Measurements from ENCODE around the gene SORBS1.

Gene SORBS1

DNA sequence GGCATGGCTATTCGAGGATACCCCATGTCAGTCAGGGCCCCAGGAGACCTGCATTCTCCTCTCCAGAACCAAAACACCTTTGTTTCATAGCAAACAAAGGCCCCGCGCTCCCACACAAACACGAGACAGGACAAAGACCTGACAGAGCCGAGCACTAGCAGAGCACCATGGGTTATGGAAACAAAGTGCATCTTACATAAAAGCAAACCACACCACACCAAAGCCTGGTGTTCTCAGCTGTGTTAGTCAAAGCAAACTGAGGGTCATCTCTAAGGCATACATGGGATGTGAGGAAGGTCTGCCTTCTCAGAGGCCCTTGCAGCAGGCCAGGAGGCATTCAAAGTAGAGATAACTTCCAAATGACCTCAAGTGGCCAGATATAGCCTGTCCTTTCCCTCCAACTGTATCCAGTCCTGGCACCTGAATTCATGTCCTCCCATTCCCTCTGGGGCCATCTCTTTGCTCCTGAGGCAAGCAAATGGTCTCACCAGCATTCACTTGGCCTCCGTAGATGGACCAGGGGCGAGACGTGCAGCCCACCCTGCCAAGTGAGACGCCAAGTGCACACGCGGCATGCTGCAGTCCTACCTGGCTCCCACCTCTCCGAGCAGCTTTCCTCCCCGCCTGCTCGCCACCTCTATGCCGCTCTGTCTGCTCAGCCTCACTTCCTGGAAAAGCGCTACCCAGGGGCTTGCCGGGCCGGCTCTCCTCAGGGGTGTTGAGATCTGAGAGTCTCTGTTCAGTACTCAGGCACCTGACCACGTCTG is 225.1 kb downstream of the SORBS1 start:
- no peak for DNase-seq

DNA sequence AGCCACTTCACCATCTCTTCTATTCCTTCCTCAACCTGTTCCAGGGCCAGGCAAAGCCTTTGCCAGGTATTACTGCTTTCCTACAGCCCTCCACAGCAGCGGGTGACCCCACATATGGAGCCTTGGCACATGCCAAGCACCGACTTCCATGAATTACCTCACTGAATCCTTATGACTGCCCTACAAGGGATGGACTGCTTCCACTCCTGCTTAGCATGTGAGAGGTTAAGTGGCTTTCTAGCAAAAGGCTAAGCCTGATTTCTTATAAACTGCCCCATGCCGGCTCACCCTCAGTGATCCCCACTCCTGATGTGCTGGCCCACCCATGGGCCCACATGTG is 226.4 kb downstream of the SORBS1 start:
- no peak for DNase-seq

GRCh38 chr10:95333997-95334804 is 227.0 kb downstream of the SORBS1 start:
- no peak for DNase-seq

DNA sequence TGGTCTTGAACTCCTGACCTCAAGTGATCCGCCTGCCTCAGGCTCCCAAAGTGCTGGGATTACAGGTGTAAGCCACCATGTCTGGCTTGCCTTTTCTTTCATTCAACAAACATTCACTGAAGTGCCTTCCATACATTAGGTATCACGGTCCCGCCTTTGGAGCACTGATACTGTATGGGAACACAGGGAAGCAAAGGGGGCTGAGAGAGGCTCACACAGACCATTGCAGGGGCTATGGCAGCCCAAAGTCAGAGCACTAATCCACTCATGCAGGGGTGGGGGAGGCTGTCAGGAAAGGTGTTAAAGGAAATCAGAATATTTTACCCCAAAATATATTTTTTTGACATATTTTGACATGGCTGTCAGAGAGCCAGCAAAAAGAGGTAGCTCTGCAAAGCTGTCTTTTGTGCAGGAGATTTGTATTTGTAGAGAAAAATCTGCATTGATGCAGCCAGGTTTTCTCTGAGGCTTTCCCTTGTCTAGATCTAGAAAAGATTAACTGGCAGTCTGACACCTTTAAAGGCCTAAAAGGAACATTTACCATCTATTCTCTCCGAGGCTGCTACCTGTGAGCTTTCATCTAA is 228.4 kb downstream of the SORBS1 start:
- no peak for DNase-seq

- no peak for DNase-seq
Measured at GRCh38 chr10:95331596-95332130, 229.5 kb downstream of the SORBS1 start.

GRCh38 chr10:95330966-95331453 is 230.2 kb downstream of the SORBS1 start:
- DNase-seq = no peak

- no peak for DNase-seq
Measured at GRCh38 chr10:95329296-95329695, 231.9 kb downstream of the SORBS1 start.

DNA sequence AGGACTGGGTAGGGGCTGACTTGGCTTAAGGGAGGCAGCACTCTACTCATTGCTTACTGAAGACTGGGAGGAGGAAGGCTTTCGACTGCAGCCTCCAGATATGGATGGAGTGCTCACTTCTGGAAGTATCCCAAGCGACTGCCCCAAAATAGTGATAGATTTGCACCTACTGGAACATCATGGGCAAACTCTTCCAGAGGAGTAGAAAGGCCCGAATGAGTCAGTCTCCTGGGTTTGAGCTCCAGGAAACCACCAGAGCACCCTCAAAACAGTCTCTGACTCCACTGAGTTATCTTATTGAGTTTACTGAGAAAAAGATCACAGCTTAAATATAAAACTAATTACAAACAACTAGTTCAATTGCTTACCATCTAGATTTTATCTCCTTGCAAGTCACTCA is 233.2 kb downstream of the SORBS1 start:
- DNase-seq = no peak

DNA sequence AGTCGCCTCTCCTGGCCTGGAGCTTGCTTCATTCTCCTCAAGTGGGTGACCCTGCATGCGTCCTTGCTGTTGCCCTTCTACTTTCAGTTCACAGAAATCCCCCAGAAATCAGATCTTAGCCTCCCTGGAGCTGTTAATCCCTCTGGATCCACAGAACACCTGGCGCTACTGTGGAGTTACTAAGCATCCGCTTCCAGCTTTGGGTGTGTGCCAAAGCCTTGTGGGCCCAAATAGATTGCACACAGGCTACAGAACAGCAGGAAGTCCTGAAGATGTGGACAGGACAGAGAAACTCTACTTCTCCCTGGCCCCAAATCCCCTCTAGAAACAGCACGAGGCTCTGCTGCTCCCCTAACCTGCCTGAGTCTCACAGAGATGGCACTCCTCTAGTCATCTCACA is 233.8 kb downstream of the SORBS1 start:
- no peak for DNase-seq

- no peak for DNase-seq
Measured at GRCh38 chr10:95326396-95326795, 234.8 kb downstream of the SORBS1 start.

DNA sequence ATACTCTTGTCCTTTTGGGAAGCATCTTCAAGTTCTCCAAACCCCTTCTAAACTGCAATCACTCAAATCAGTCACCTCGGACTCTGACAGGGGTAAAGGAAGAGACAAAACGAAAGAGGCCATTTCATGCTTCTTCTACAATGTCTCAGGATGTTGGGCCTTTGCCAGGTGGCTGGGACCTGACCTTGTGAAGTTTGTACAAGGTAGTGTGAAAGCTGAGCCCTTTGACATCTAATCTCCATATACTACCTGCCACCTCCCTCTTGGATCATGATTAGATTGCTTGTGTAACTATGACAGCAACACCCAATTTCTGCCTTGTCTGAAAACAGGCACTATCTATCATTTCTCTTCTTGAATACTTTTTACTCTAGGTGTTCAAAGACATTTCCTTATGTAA is 235.3 kb downstream of the SORBS1 start:
- no peak for DNase-seq

DNA sequence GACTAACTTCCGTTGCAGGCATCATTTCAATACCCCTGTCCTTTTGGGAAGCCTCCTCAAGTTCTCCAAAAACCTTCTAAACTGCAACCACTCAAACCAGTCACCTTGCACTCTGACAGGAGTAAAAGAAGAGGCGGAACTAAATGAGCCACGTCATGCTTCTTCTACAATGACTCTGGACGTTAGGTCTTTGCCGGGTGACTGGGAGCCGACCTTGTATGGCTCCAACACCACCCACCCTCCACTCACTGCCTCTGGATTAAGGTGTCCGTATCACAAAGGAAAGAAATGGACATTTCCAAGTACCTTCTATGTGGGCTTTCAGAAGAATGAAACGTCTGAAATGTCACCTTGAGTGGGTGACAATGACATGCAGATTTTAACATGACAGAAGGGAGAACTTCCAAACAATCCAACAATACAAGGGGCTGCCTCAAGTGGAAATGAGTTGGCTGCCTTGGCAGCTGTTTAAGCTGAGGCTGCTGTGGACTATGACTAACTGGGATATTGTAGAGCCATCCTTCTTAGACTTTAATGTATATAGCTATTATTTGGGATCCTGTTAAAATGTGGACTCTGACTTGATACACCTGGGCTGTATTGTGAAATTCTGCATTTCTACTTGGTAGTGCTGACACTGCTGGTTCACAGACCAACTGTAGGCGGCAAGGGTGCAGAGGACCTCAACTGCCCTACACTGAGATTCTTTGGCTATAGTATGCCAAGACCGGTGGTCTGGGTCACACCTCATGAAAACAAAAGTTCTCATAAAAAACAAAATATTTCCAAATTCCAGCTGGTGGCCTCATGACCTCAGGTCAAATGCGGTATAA is 236.5 kb downstream of the SORBS1 start:
- no peak for DNase-seq

DNA sequence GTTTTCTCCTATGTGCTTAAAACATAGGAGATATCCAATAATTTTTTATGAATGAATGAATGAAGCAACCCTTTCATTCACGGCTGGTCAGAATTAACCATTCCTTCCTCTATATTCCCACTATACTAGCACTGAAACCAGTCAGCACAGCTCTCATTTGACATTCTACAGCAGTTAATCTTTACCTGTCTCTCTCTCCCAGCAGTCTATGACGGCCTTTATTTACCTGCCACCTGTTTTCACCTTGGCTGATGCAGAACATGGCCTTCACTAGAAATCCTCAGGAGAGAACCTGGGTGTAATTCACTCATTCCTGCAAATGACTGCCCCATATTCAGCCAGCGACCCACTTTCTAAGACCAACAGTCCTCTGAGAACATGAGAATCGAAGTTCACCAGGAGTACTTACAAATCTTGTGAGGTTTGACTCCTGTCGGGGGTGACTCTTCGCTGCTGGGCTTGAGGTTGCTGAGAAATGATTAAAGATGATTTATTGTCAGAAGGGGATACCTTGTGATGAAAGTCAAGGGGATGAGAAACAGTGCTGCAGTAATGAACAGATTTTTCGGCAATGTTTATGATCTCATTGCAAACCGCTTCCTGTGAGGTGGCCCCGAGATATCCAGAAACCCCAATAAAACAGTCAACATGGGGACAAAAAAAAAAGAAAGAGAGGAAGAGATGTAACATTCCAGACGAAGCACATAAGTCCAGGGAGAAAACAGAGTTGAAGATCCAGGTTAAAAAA is 239.4 kb downstream of the SORBS1 start:
- DNase-seq = no peak

DNA sequence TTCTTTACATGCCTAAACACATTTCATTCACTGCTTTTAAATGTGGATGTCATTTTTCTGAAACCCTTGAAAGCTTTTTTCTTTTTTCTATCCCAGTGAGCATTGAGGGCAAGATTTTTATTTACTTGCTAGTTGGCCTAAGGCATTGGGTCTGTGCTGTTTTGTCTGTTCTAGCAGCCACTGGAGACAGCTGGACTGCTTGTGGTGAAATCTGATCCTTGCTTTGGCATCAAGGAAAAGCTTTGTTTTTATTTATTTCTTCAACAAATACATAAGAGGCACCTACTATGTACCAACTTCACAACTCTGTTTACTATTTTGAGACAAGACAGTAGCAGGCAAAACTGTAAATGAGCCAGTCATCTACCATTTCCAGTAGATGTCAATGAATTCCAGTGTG is 241.9 kb downstream of the SORBS1 start:
- no peak for DNase-seq

GRCh38 chr10:95315509-95315908 is 245.7 kb downstream of the SORBS1 start:
- no peak for DNase-seq

GRCh38 chr10:95314192-95314918 is 246.8 kb downstream of the SORBS1 start:
- no peak for DNase-seq

DNA sequence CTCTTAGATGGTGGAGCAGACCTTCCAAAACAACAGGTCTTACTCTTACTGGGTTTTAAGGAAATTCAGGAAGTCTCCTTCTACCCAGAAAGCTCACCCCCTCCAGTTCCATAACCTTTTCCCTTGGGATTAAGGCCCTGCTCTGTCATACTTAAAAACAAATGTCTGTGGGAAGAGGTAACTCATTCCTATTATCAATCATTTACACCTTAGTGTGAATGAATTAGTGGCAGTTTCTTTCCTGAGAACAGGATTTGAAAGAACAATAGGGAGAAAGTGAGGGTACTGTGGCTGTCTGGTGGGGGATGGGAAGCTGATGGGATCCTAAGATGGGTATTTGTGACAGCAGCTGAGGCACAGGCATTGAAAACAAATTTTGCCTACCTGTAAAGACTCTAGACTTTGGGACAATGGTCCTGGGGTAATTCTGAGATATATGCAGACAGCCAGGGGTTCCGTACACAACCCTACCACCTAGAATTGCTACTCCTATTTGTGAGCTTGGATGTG is 248.1 kb downstream of the SORBS1 start:
- DNase-seq = no peak

DNA sequence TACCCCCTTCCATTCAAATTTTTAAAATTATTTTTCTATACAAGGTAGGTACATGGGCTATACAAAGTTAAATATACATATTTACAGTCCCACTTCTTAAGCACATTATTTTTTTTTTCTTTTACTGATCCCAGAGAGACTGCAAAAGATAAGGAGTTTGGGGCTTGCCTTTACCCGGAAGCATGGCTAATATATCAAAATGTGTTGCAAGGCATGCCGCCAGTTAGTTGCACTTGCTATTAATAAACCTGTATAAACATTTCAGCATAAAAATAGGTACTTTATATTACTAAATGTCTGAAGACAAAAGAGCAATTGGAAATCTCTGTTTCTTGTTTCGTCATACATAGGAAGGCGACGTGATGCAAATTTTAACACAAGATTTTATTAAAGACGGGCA is 248.9 kb downstream of the SORBS1 start:
- DNase-seq = no peak

- no peak for DNase-seq
Measured at GRCh38 chr10:95309958-95310357, 251.2 kb downstream of the SORBS1 start.

DNA sequence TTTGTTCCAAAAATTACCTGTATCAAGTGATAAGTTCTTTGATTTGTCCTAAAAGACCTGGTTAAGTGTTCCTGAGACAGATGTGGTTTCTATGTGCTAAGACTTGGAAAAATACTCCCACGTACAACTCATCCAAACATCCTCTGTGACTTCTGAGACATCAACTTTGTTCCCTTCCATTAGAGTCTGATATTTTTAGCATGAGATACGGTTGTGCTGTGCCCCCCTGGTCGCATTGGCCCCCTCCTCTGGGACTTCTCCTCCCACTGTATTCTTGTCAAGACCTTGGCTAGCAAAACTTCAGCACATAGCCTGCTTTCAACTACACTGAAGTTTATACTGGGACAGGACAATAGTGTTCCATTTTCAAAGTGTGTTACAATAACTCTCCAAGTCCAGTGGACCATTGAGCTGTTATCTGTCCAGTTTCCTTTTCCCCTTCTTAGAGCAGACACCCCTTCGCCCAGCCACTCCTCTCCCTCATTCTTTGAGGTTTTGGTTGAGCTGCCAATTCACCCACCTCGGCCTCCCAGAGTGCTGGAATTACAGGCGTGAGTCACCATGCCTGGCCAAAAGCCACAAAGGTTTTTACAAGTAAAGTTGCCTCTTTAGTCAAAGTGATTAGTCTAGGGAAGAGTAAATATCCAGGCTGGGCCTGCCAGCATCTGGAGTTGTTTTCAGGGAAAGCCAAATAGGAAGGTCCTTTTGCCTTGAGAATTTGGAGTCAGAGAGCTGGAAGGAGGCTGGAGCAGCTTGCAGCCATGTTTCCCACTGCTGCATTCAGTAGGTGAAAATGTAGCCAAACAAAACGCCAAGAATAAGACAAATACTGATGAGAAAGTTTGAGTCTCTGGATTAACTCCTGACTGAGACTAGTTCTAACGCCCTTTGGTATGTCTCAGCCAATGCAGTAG is 252.5 kb downstream of the SORBS1 start:
- DNase-seq = peak; percentile 16
